Measurements from ENCODE around the gene IKBIP. TPM values are rescaled to one million over a fixed set of nuclear protein-coding genes. Genes with fewer than 3 reads are reported as not detected.
"Not testable (repeated sequence)": the region's sequence is repeated elsewhere in the genome, so short reads cannot be mapped to it uniquely, and the experiment has no call there.

IKBIP gene
- total RNA-seq, 2 donors from 2014 or later, result 17.5 to 25.9 TPM

DNA sequence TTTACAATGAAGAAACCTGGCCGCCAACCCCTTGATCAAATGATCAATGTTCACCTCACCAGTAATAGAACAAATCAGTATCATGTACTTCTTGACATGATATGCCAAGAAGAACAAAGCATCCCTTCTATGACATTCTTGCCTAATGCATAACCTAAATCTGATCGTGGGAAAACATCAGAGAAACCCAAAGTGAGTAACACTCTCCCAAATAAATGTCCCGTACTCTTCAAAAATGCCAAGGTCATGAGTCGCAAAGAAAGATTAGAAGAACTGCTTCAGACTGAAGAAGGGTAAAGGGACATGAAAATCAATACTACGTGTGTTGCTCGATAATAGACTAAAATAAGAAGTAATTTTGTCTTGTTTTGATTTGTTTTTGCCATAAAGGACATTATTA lies 62.5 kb downstream of the IKBIP start:
- intact Hi-C loops (cut with DNase I), result no loop called here
- DNase-seq (ENCODE audit: low spot score), result no peak

DNA sequence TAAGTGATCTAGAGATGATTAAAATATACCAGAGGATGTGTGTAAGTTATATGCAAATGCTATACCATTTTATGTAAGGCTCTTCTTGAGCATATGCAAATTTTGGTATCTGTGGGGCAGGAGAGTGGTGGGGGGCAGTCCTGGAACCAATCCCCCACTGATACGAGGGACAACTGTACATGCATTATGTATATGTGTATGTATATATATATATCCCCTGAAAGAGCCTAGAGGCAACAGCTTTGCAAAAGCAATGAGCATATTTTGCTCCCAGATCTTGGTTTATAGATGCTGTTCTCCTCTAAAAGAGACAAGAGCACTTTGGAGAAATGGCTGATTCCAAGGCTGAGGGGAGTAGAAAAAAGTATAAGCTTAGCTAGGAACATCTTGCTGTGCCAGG lies 63.5 kb downstream of the IKBIP start:
- DNase-seq (ENCODE audit: low spot score), result no peak
- intact Hi-C loops (cut with DNase I), result no loop called here

DNA sequence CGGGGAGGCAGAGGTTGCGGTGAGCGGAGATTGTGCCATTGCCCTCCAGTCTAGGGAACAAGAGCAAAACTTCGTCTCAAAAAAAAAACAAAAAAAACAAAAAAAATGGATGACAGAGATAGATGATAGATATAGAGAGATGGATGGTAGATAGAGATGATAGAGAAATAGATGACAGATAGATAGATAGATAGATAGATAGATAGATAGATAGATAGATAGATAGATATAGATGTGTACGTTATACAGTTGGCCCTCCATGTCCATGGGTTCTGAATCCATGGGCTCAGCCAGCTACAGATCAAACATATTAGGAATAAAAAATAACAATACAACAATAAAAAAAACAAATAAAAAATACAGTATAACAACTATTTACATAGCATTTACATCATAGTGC lies 63.9 kb downstream of the IKBIP start:
- intact Hi-C loops (cut with DNase I), result no loop called here
- DNase-seq (ENCODE audit: low spot score), result no peak

DNA sequence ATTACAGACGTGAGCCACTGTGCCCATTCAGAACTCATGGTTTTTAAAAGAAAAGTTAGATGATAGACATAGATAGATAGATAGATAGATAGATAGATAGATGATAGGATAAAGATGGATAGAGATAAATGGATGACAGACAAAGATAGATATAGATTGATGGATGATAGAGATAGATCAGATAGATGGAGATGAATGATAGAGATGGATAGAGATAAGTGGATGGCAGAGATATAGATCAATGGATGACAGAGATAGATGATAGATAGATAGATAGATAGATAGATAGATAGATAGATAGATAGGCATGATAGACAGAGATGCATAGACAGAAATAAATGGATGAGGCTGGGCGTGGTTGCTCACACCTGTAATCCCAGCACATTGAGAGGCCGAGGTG lies 64.8 kb downstream of the IKBIP start:
- intact Hi-C loops (cut with DNase I), result no loop called here
- DNase-seq (ENCODE audit: low spot score), result no peak

DNA sequence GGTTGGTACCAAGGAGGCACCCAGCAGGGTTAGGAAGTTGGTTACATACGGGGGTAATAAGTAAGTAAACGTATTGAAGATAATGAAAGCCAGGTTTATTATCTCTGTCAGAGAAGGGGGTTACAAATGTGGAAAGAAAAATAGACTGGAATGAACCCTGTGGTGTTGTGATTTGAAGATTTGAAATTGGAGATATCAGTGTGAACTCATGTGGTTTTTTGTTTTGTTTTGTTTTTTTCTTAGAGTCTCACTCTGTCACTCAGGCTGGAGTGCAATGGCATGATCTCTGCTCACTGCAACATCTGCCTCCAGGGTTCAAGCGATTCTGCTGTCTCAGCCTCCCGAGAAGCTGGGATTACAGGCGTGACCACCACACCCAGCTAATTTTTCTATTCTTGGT lies 65.2 kb downstream of the IKBIP start:
- intact Hi-C loops (cut with DNase I), result no loop called here
- DNase-seq (ENCODE audit: low spot score), result no peak

DNA sequence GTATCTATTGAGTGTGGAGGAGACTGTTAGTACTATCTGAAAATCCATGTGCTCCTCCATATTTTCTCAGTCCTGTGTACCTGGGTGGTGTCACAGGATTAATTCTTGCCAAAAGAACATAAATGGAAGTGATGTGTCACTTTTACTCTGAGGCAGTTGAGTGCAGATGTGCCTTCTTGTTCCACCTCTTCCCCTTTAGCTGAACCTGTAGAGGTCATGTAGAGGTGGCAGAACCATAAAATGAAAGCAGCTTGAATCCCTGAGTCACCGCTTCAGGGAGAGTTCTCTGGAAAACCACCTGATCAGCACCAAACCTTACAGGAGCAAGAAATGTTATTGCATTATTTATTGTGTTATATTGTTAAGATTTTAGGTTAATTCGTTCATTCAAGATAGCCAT lies 65.8 kb downstream of the IKBIP start:
- no peak for DNase-seq (ENCODE audit: low spot score)
- intact Hi-C loops (cut with DNase I), result no loop called here

DNA sequence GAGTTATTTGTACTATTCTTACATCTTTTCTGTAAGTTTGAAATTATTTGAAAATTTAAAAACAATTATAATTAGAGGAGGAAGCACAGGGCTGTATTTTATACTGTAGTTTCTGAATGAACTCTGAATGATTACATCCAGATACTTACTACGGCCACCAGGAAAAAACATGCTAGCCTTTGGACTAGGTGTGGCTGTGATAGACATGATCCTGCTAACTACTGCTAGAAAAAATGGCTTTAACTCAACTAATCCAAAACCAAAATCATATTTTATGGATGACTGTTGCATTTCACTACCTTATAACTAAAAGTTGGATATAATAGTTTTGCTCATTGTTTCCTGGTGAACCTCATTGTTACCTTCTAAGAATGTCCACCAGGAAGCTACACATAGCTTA lies 66.2 kb downstream of the IKBIP start:
- intact Hi-C loops (cut with DNase I), result no loop called here
- DNase-seq (ENCODE audit: low spot score), result no peak

DNA sequence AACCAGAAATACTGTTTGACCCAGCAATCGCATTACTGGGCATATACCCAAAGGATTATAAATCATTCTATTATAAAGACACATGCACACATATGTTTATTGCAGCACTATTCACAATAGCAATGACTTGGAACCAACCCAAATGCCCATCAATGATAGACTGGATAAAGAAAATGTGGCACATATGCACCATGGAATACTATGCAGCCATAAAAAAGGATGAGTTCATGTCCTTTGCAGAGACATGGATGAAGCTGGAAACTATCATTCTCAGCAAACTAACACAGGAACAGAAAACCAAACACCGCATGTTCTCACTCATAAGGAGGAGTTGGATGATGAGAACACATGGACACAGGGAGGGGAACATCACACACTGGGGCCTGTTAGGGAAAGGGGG lies 67.8 kb downstream of the IKBIP start:
- DNase-seq (ENCODE audit: low spot score); intact Hi-C loops (cut with DNase I): not testable (repeated sequence)

DNA sequence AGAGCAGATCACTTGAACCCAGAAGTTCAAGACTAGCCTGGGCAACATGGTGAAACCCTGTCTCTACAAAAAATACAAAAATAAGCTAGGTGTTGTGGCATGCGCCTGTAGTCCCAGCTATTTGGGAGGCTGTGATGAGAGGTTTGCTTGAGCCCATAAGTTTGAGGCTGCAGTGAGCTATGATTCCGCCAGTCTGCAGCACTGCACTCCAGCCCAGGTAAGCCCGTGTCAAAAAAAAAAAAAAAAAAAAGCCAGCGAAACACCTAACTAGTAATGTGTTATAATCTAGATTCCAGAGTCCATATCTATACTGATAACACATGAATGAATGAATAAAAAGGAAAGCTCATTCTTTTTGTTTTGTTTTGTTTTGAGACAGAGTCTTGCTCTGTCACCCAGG lies 69.6 kb downstream of the IKBIP start:
- DNase-seq (ENCODE audit: low spot score), result no peak
- intact Hi-C loops (cut with DNase I), result no loop called here

Other genes starting within 250 kb of the IKBIP start
- 10 to 100 TPM; 25.8 to 28.0 TPM for gene TMPO, start 129.2 kb downstream of the IKBIP start, total RNA-seq
- 100 to 1,000 TPM; 319 to 337 TPM for gene SLC25A3, start 51.1 kb downstream of the IKBIP start, total RNA-seq
- gene APAF1, start 502 bp upstream of the IKBIP start, total RNA-seq, result 10 to 100 TPM; 11.5 to 13.0 TPM